Ectodermal cell (in vitro differentiated cells): ENCODE data around the gene STK25.
"Not testable (repeated sequence)": the region's sequence is repeated elsewhere in the genome, so short reads cannot be mapped to it uniquely, and the experiment has no call there.

Source experiments
- H3K27ac ChIP-seq: 2 replicates; pipeline ENCODE4 v1.7.0; 2013; ENCODE audit warnings: mild to moderate bottlenecking, low read depth, low read length; ENCODE audit not compliant: insufficient read depth, poor library complexity, severe bottlenecking
- H3K27me3 ChIP-seq: 2 replicates; pipeline ENCODE4 v1.7.0; 2013; ENCODE audit warnings: mild to moderate bottlenecking, low read length; ENCODE audit not compliant: insufficient read depth, control insufficient read depth, poor library complexity, severe bottlenecking
- H3K36me3 ChIP-seq: one replicate; pipeline ENCODE4 v1.7.0; 2013; ENCODE audit warnings: low read length; ENCODE audit not compliant: control insufficient read depth, insufficient read depth
- H3K4me1 ChIP-seq: one replicate; pipeline ENCODE4 v1.7.0; 2013; ENCODE audit warnings: low read length; ENCODE audit not compliant: control insufficient read depth, insufficient read depth
- H3K4me3 ChIP-seq: 2 replicates; pipeline ENCODE4 v1.7.0; 2013; ENCODE audit warnings: low read depth, low read length, control low read depth; ENCODE audit not compliant: insufficient read depth
- H3K9me3 ChIP-seq: 2 replicates; pipeline ENCODE4 v1.7.0; 2013; ENCODE audit warnings: mild to moderate bottlenecking, low read length, moderate library complexity; ENCODE audit not compliant: control insufficient read depth
- WGBS, 2 experiments: methylation state at CpG; one replicate each; pipeline ENCODE4 v1.1.7; 2013; ENCODE audit warnings: missing lambda C conversion rate in 2 of 2; 5-methylcytosine and 5-hydroxymethylcytosine counted together

STK25 gene

DNA sequence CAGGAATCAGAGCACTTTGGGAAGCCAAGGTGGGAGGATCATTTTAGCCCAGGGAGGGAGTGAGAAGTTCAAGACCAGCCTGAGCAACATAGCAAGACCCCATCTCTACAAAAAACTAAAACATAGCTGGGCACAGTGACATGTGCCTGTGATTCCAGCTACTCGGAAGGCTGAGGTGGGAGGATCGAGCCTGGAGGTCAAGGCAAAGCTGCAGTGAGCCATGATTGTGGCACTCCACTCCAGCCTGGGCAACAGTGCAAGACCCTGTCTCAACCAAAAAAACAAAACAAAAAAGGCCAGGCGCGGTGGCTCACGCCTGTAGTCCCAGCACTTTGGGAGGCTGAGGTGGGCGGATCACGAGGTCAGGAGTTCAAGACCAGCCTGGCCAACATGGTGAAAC, 58.3 kb downstream of the STK25 start:
- not testable (repeated sequence) for H3K4me3 ChIP-seq, H3K4me1 ChIP-seq, H3K27me3 ChIP-seq, H3K9me3 ChIP-seq, H3K36me3 ChIP-seq, H3K27ac ChIP-seq
- 89 to 91% methylated on average over 7 of the region's 7 CpGs for WGBS, 2 experiments

DNA sequence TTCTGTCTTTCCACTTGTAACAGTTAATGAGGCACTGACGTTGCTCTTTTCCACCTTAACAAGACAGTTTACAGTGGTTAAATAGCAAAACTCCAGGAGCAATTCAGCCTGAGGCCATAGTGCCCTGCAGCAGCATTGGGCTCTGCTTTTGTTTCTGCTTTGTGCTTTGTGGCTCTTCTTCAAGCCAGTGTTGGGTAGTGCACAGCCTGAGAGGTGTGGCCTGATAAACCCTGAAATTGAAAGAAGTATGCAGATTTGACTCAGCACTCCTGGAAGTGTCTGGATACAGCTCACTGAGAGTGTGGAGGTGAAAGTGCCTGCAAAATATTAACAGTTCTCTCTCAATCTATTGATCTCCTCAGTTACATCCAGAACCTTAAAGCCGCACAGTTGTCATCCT, 63.0 kb downstream of the STK25 start:
- Histone ChIP-seq H3K9me3 (no peaks in the 10 kb centered on the region), H3K27me3 (no peaks in the 10 kb centered on the region), H3K36me3 (peaks cover 5% of the 10 kb centered on the region), H3K4me1 (no peaks in the 10 kb centered on the region), H3K4me3 (no peak overlapping the region), H3K27ac (no peak overlapping the region)
- 78 to 82% methylated on average over 2 of the region's 2 CpGs for WGBS, 2 experiments

GRCh38 chr2:241443486-241444223, 64.7 kb downstream of the STK25 start:
- Histone ChIP-seq H3K9me3 (no peaks in the 10 kb centered on the region), H3K27ac (no peak overlapping the region), H3K27me3 (no peaks in the 10 kb centered on the region), H3K36me3 (peaks cover 5% of the 10 kb centered on the region), H3K4me1 (no peaks in the 10 kb centered on the region), H3K4me3 (no peak overlapping the region)
- WGBS, 2 experiments, result 93% methylated on average over 6 of the region's 6 CpGs
